Right lobe of liver (tissue), 4 donors: ENCODE data around the gene MCM10.

ENCODE experiments used
- CTCF ChIP-seq, 4 donors: fragments of 200-600 bp in 3 of 4; fragments of 450-650 bp in 1 of 4; IDR thresholded peaks; one replicate each; pipeline versions ENCODE4 v1.5.1 to v1.8.0; 2016 to 2022; ENCODE audit warnings: antibody characterized with exemption in 4 of 4, mild to moderate bottlenecking in 2 of 4
- POLR2A ChIP-seq: fragments of 450-650 bp; IDR thresholded peaks from one replicate; pipeline ENCODE4 v1.6.1; 2017; ENCODE audit warnings: antibody characterized with exemption, mild to moderate bottlenecking
- donor health status: DM: no; HTN: no; CAD: no.
- donor health status: DM: no; HTN: no; CAD: no.
- donor health status: DM: no; HTN: yes; CAD: no.

DNA sequence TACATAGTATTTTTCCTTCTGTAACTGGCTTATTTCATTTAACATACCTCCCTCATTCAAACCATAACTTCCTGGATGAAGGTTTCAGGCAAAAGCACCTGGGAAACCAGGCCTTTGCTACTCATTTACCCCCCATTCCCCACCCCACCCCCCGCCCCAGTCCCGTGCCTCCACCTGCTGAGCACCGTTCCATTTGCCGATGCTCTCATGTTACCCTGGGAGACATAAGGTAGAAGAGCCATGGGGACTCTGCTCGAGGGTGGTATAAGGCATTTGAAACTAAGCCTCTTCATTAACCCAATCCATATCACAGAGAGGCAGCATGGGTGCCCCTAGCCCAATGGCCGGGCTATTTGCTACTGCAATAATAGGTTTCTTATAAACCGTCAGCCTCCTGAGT, 22.2 kb upstream of the MCM10 start:
- no peak for TF ChIP-seq CTCF (IDR thresholded peaks at IDR 0.05)
- no peak for TF ChIP-seq POLR2A
